ENCODE measurements around the gene MAT1A. TPM values are rescaled to one million over a fixed set of nuclear protein-coding genes. Genes with fewer than 3 reads are reported as not detected.

Gene MAT1A
- total and polyA plus RNA-seq, 2 of the 13 experiments (the other 11 are each of a cell fraction or from before 2014, with no cell fraction given), result 57.1 to 76.9 TPM

DNA sequence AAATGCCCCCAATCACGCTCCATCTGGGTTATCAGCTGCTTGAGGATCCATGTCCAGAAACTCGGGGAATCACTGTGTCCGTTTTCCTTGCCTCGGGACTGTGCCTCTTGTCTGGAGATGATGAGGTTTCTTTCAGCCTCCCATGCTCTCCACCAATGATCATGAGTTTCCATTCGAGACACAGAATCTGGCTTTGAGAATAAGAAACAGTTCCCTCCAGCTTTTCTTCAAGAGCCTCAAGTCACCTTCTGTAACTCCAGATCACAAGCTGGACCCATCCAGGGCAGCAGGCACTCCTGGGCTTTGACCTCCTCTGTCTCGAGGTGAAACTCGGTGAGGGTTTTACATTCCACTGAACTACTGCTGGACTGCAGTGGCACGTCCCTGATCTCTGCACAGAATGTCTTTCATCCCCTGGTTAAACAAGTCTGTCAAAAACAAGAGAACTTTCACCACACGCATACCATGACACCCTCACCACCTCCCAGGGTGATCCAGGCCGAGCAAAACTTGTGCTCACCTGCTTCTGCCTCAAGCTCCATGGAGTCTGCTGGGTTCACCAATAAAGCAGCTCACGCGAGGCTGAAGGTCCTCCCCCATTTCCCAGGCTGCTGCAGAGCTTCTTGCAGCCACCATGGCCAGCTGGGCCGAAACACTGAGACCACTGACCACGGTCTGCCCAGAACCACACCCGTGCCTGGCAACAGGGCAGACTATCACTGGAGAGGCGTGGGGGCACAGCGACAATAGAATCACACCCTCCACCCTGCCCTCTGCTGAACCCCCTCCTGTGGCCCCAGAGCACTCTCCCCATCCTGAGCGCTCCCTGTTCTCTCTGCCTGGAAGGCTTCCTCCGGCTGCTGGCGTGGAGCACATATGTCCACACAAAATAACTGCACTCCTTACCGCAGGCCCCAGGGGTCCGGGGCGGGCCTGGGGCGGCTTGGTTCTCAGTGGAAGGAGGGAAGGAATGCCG, 25.1 kb downstream of the MAT1A start (continued):
- TF ChIP-seq, protein P1, sequence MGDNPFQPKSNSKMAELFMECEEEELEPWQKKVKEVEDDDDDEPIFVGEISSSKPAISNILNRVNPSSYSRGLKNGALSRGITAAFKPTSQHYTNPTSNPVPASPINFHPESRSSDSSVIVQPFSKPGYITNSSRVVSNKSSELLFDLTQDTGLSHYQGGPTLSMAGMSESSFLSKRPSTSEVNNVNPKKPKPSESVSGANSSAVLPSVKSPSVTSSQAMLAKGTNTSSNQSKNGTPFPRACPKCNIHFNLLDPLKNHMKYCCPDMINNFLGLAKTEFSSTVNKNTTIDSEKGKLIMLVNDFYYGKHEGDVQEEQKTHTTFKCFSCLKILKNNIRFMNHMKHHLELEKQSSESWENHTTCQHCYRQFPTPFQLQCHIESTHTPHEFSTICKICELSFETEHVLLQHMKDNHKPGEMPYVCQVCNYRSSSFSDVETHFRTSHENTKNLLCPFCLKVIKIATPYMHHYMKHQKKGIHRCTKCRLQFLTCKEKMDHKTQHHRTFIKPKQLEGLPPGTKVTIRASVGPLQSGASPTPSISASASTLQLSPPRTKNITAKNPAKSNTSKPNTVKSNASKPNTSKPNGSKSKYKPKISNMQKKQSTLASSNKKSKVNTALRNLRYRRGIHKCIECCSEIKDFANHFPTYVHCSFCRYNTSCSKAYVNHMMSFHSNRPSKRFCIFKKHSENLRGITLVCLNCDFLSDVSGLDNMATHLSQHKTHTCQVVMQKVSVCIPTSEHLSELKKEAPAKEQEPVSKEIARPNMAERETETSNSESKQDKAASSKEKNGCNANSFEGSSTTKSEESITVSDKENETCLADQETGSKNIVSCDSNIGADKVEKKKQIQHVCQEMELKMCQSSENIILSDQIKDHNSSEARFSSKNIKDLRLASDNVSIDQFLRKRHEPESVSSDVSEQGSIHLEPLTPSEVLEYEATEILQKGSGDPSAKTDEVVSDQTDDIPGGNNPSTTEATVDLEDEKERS (CRISPR knock-in tag; IDR thresholded peaks at IDR 0.05), result peak; percentile 82
- TF ChIP-seq, protein P2, sequence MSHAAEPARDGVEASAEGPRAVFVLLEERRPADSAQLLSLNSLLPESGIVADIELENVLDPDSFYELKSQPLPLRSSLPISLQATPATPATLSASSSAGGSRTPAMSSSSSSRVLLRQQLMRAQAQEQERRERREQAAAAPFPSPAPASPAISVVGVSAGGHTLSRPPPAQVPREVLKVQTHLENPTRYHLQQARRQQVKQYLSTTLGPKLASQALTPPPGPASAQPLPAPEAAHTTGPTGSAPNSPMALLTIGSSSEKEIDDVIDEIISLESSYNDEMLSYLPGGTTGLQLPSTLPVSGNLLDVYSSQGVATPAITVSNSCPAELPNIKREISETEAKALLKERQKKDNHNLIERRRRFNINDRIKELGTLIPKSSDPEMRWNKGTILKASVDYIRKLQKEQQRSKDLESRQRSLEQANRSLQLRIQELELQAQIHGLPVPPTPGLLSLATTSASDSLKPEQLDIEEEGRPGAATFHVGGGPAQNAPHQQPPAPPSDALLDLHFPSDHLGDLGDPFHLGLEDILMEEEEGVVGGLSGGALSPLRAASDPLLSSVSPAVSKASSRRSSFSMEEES (CRISPR knock-in tag; IDR thresholded peaks at IDR 0.05), result peak; percentile 43; the same call in 1 of the 2 replicates
- TF ChIP-seq HOXA9 (CRISPR knock-in tag; IDR thresholded peaks at IDR 0.05; ENCODE audit: borderline replicate concordance) (0 out of 2 replicates have a peak, but pooled peaks have one; percentile 31), ZFY (CRISPR knock-in tag; IDR thresholded peaks at IDR 0.05) (peak; percentile 56; the same call in 1 of the 2 replicates), ZNF556 (CRISPR knock-in tag; IDR thresholded peaks at IDR 0.05; ENCODE audit: borderline replicate concordance) (peak; percentile 70; the same call in 1 of the 2 replicates), ZNF768 (CRISPR knock-in tag; IDR thresholded peaks at IDR 0.05) (peak; percentile 41; the same call in 1 of the 2 replicates), ZNF264 (CRISPR knock-in tag; IDR thresholded peaks at IDR 0.05) (no peak), TEAD3 (CRISPR knock-in tag; optimal IDR thresholded peaks at IDR 0.05; ENCODE audit: borderline replicate concordance) (peak; percentile 97), HDAC2 (CRISPR knock-in tag; IDR thresholded peaks at IDR 0.05) (peak; percentile 91), IRF2 (CRISPR knock-in tag; IDR thresholded peaks at IDR 0.05) (peak; percentile 49; the same call in 1 of the 2 replicates), ZNF678 (CRISPR knock-in tag; IDR thresholded peaks at IDR 0.05) (0 out of 2 replicates have a peak, but pooled peaks have one; percentile 54)
- TF ChIP-seq, protein P3, sequence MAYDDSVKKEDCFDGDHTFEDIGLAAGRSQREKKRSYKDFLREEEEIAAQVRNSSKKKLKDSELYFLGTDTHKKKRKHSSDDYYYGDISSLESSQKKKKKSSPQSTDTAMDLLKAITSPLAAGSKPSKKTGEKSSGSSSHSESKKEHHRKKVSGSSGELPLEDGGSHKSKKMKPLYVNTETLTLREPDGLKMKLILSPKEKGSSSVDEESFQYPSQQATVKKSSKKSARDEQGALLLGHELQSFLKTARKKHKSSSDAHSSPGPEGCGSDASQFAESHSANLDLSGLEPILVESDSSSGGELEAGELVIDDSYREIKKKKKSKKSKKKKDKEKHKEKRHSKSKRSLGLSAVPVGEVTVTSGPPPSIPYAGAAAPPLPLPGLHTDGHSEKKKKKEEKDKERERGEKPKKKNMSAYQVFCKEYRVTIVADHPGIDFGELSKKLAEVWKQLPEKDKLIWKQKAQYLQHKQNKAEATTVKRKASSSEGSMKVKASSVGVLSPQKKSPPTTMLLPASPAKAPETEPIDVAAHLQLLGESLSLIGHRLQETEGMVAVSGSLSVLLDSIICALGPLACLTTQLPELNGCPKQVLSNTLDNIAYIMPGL (CRISPR knock-in tag; IDR thresholded peaks at IDR 0.05; ENCODE audit: borderline replicate concordance in 1 of 2, low read depth in 1 of 2), result 0 out of 4 replicates have a peak, but pooled peaks of 1 of the 2 experiments have one; percentile 16
- TF ChIP-seq, protein P4, sequence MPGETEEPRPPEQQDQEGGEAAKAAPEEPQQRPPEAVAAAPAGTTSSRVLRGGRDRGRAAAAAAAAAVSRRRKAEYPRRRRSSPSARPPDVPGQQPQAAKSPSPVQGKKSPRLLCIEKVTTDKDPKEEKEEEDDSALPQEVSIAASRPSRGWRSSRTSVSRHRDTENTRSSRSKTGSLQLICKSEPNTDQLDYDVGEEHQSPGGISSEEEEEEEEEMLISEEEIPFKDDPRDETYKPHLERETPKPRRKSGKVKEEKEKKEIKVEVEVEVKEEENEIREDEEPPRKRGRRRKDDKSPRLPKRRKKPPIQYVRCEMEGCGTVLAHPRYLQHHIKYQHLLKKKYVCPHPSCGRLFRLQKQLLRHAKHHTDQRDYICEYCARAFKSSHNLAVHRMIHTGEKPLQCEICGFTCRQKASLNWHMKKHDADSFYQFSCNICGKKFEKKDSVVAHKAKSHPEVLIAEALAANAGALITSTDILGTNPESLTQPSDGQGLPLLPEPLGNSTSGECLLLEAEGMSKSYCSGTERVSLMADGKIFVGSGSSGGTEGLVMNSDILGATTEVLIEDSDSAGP (CRISPR knock-in tag; IDR thresholded peaks at IDR 0.05; ENCODE audit: borderline replicate concordance), result peak; percentile 80; the same call in 1 of the 2 replicates
- TF ChIP-seq, protein P5, sequence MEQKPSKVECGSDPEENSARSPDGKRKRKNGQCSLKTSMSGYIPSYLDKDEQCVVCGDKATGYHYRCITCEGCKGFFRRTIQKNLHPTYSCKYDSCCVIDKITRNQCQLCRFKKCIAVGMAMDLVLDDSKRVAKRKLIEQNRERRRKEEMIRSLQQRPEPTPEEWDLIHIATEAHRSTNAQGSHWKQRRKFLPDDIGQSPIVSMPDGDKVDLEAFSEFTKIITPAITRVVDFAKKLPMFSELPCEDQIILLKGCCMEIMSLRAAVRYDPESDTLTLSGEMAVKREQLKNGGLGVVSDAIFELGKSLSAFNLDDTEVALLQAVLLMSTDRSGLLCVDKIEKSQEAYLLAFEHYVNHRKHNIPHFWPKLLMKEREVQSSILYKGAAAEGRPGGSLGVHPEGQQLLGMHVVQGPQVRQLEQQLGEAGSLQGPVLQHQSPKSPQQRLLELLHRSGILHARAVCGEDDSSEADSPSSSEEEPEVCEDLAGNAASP (CRISPR knock-in tag; IDR thresholded peaks at IDR 0.05; ENCODE audit: borderline replicate concordance), result peak; percentile 82
- TF ChIP-seq, protein P6, sequence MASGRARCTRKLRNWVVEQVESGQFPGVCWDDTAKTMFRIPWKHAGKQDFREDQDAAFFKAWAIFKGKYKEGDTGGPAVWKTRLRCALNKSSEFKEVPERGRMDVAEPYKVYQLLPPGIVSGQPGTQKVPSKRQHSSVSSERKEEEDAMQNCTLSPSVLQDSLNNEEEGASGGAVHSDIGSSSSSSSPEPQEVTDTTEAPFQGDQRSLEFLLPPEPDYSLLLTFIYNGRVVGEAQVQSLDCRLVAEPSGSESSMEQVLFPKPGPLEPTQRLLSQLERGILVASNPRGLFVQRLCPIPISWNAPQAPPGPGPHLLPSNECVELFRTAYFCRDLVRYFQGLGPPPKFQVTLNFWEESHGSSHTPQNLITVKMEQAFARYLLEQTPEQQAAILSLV (CRISPR knock-in tag; IDR thresholded peaks at IDR 0.05; ENCODE audit: borderline replicate concordance), result peak; percentile 50; the same call in 1 of the 2 replicates

Measured in HepG2 (cell line).